ENCODE data around the gene RASSF8.

- TF ChIP-seq CTCF (conservative IDR thresholded peaks at IDR 0.05; ENCODE audit: low read length) (no peak), EZH2phosphoT487 (IDR thresholded peaks at IDR 0.05; ENCODE audit: borderline replicate concordance) (no peak)
These were observed 16.7 kb downstream of the RASSF8 start for GRCh38 chr12:25975179-25975578.

All from Loucy (cell line).